Measurements from ENCODE around the gene DNAH11.
"Not testable (repeated sequence)": the region's sequence is repeated elsewhere in the genome, so short reads cannot be mapped to it uniquely, and the experiment has no call there.

Gene DNAH11

DNA sequence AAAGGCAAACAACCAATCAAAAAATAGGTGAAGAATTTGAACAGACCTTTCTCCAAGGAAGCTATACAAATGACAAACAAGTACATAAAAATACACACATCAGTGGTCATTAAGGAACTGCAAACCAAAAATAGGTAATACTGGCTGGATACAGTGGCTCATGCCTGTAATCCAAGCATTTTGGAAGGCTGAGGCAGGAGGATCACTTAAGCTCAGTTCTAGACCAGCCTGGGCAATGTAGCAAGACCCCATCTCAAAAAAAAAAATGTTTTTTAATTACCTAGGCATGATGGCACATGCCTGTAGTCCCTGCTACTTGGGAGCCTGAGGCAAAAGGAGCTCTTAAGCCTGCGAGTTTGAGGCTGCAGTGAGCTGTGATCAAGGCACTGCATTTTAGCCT is 383.6 kb downstream of the DNAH11 start:
- no peak for DNase-seq (ENCODE audit: insufficient read length, low spot score)
- TF ChIP-seq POLR2A (IDR thresholded peaks at IDR 0.05; ENCODE audit: low read depth, low read length) = no peak
- FAIRE-seq = no peak

DNA sequence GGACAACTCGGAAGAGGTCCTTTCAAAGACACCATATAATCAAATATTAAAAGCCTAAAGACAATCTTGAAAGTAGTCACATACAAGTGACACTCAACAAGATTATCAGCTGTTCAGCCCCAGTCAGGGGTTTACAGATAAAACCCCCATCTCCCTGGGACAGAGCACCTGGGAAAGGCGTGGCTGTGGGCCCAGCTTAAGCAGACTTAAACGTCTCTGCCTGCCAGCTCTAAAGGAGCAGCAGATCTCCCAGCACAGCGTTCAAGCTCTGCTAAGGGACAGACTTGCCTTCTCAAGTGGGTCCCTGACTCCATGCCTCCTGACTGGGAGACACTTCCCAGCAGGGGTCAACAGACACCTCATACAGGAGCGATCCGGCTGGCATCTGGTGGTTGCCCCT is 384.9 kb downstream of the DNAH11 start:
- FAIRE-seq (no peak), DNase-seq (ENCODE audit: insufficient read length, low spot score) (no peak)
- TF ChIP-seq POLR2A (IDR thresholded peaks at IDR 0.05; ENCODE audit: low read depth, low read length) = no peak

DNA sequence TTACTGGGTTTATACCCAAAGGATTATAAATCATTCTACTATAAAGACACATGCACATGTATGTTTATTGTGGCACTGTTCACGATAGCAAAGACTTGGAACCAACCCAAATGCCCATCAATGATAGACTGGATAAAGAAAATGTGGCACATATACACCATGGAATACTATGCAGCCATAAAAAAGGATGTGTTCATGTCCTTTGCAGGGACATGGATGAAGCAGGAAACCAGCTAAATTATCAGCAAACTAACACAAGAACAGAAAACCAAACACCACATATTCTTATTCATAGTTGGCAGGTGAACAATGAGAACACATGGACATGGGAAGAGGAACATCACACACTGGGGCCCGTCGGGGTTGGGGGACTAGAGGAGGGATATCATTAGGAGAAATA is 390.5 kb downstream of the DNAH11 start:
- DNase-seq (ENCODE audit: insufficient read length, low spot score); FAIRE-seq: not testable (repeated sequence)

DNA sequence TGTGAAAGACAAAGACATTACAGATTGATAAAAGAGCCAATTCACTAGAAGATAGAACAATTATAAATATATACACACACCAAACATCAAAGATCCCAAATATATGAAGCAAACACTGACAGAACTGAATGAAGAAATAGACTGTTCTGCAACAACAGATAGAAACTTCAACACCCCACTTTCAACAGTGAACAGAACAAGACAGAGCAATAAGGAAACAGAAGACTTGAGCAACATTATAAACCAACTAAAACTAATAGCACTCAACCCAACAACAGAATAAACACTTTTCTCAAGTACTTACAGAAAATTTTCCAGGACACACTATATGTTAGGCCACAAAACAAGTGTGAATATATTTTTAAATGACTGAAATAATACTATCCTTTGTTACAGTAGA is 392.0 kb downstream of the DNAH11 start:
- TF ChIP-seq POLR2A (IDR thresholded peaks at IDR 0.05; ENCODE audit: low read depth, low read length) = no peak
- DNase-seq (ENCODE audit: insufficient read length, low spot score) (no peak), FAIRE-seq (peak; percentile 11)

DNA sequence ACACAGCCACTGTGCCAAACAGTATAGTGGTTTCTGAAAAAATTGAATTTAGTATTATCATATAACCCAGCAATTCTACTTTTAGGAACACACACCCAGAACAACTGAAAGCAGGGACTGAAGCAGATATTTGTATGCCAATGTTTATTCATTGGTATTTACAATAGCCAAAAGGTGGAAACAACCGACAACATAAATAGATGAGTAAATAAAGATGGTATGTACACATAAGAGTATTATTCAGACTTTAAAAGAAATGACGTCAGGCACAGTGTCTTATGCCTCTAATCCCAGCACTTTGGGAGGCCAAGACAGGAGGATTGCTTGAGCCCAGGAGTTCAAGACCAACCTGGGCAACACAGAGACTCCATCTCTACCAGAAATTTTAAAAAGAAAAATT is 395.6 kb downstream of the DNAH11 start:
- FAIRE-seq = no peak
- TF ChIP-seq POLR2A (IDR thresholded peaks at IDR 0.05; ENCODE audit: low read depth, low read length) = no peak
- DNase-seq (ENCODE audit: insufficient read length, low spot score) = no peak

DNA sequence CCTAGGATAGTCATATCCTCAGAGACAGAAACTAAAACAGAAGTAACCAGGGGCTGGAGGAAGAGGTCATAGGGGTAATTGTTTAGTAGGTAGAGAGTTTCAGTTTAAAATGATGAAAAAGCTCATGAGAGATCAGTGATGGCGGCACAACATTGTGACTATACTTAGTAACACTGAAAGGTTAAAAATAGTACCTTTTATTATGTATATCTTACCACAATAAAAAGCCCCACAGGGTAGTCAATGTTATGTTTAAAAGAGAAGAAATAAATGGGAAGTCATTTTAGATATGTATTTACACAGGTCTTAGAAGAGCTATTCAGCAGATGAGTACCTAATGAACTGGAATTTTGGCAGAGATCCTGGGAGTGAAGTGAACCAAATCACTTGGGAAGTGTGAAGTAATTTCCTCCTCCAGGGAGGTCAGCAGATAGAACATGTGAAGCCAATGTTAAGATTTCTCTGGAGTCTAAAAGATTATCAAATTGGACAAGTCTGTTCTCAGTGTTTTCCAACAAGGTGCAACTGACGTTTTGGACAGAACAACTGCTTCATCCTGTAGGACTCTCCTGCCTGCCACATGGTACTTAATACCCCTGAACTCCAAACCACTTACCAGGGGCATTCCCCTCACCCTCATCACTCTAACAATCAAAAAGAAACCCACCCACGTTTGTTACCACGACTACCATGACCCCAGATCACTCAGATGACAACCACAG is 396.5 kb downstream of the DNAH11 start:
- FAIRE-seq (no peak), DNase-seq (ENCODE audit: insufficient read length, low spot score) (no peak)
- TF ChIP-seq POLR2A (IDR thresholded peaks at IDR 0.05; ENCODE audit: low read depth, low read length) = no peak

DNA sequence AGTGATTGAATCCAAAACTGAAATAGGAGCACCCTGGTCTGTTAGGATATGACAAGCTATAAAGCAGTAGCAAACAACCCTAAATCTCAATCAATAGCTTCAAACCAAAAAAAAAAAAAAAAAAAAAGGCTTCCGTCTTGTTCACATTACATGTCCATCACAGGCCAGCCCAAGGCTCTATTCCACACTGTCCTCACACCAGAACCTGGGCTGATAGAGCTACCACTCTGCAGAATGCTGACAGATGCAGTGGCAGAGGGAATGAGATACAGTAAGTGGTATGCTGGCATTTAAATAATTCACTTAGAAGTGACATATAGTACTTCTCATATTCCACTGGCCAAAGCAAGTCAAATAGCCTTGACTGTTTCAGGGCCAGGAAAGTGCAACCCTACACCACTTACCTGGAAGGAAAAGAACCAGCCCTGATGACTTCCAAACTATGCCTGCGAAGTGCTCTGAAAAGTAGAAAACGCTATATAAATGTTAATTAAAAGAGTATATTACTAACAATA is 397.1 kb downstream of the DNAH11 start:
- TF ChIP-seq POLR2A (IDR thresholded peaks at IDR 0.05; ENCODE audit: low read depth, low read length) = no peak
- FAIRE-seq (no peak), DNase-seq (ENCODE audit: insufficient read length, low spot score) (no peak)

- DNase-seq (ENCODE audit: insufficient read length, low spot score) (no peak), FAIRE-seq (peak; percentile 11)
- no peak for TF ChIP-seq POLR2A (IDR thresholded peaks at IDR 0.05; ENCODE audit: low read depth, low read length)
Observed at GRCh38 chr7:21941611-21942141, 398.8 kb downstream of the DNAH11 start.

GRCh38 chr7:21942955-21943354 is 400.1 kb downstream of the DNAH11 start:
- DNase-seq (ENCODE audit: insufficient read length, low spot score) (no peak), FAIRE-seq (no peak)
- no peak for TF ChIP-seq POLR2A (IDR thresholded peaks at IDR 0.05; ENCODE audit: low read depth, low read length)

DNA sequence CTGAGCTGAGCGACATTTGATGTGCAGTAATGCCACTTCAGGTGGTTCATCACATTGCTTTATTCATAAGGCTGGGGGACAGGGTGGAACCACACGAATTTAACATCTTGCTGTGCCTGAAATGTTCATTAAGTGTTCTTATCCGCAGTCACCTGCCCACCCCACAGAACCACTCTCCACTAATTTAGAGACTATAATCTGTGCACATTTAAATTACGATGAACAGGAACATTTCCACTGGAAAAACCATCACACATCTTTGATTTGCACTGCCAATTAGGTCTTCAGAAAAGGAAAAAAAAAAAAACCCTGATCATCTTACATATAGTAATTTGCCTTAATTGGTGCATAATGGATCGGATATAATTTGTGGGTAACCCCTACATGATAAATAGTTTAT is 400.6 kb downstream of the DNAH11 start:
- TF ChIP-seq POLR2A (IDR thresholded peaks at IDR 0.05; ENCODE audit: low read depth, low read length) = no peak
- FAIRE-seq (no peak), DNase-seq (ENCODE audit: insufficient read length, low spot score) (no peak)

DNA sequence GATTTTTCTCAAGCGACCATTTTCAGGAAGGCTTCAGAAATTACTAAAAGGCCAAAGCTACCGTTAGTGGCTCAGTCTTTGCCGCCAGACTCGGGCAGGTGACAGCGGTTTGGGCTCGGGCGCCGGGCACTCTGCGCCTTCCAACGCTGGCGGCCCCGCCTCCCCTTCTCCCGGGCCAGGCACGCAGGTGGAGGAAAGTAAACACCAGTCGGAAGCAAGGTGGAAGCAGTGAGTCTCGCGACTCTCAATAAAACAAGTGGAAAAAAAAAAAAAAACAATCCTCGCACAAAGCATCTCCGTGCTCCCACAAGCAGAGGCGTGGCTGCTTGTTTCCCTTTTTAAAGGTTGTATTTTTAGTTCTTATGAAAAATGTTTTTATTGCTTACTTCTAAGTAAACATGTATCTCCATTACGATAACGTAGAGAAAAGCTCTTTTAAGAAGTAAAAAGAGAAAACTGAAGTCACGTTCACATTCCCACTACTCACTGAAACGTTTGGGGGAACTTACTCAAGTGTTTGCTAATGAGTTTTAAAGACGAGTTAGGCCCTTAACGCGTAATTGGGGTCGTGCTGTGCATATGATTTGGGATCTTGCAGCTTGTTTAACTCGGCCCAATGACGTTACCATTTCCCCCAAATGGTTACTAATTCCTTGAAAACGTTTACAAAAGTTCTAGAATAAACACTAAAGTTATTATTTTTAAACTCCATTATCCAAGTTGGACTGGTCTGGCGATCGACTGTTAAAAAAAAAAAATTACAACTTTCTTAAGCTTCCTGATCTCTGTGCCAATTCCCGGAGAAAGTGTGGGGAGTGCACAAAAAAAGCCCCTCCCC is 402.0 kb downstream of the DNAH11 start:
- no peak for DNase-seq (ENCODE audit: insufficient read length, low spot score)
- no peak for FAIRE-seq
- TF ChIP-seq POLR2A (IDR thresholded peaks at IDR 0.05; ENCODE audit: low read depth, low read length) = no peak

- FAIRE-seq (no peak), DNase-seq (ENCODE audit: insufficient read length, low spot score) (peak; percentile 92)
Observed at GRCh38 chr7:21945454-21946221, 402.8 kb downstream of the DNAH11 start, which contains the start of gene CDCA7L. CDCA7L (minus strand) TSS chr7:21945899; CDS start chr7:21945804, 95 bp downstream.

DNA sequence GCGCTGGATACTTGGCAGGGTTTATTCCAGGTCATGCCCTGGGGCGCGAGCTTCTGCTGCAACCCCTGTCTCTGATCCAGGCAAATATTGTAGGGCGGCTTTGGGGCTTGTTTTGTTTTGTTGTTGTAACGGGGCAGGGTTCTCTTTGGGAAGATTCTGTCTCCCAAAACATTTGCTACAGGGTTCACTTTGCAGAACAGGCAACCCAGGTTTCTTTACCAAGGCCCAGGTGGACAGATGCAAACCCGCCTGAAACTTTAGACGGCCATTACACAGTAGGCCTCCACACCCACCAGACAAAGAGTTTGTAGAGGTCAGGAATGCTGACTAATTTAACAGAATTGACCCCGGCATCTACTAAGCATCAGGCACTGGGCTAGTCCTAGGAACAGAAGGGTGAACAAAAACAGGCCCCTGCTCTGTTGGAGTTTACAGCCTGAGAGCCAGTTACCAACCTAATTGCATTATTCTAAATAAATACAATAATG is 403.4 kb downstream of the DNAH11 start:
- DNase-seq (ENCODE audit: insufficient read length, low spot score) (no peak), FAIRE-seq (no peak)
- TF ChIP-seq POLR2A (IDR thresholded peaks at IDR 0.05; ENCODE audit: low read depth, low read length) = no peak

More at GRCh38 chr7:21945454-21946221, 402.8 kb downstream of the DNAH11 start, which contains the start of gene CDCA7L:
- TF ChIP-seq POLR2A (IDR thresholded peaks at IDR 0.05; ENCODE audit: low read depth, low read length) = peak; percentile 96
